Fibroblast of skin of abdomen (primary cell): ENCODE data around the gene SYCE3.

Source experiments
- DNase-seq: peaks from one replicate; pipeline ENCODE4 v3.0.0-alpha.2; 2013

SYCE3 gene

DNA sequence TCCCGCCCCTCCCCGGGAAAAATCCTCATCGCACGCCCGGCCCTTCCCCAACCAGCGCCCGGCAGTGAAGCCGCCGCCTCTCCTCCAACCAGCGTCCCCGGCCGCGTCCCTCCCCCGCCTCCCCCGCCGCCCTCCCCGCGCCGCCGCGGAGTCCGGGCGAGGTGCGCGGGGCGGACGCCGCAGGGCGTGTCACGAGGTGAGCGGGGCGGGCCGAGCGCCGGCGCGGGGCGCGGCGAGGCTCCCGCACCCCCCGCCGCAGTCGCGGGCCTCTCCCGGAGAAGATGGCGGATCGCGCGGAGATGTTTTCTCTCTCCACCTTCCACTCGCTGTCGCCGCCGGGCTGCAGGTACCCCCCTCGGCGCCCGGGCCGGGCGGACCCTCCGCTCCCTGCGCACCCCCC, 37.8 kb upstream of the SYCE3 start, which contains the start of gene MAPK8IP2:
MAPK8IP2 (plus strand) TSS at position 256 of the 400 bp plus-strand sequence; CDS start at position 282, 26 bp downstream.
- no peak for DNase-seq

DNA sequence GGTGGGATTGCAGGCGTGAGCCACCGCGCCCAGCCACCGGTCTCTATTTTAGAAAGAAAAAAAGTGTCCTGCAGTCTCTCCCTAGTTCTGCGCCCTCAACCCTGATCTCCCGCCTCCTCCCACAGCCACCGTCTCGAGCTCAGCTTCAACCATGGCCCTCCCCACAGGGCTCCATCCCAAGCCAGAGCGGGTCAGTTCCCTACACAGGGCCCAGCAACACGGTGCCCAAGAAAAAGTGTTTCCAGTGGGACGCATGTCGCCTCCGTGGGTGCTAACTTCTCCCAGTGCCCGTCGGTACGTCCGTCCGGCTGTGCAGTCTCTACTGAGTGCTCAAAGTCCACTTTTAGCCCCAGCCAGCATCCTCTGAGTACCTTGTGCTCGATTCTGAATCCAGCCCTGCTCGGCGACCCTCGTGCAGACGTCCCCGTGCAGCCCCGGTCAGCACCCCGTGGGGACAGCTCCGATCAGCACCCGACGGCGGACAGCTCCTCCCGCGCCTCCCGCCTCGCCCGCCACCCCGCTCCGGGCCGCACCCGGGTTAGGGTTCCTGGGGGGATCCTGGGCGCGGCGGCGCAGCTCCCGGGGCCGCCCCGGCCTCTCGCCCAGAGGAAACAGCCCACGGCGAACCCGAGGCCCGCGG, 37.2 kb upstream of the SYCE3 start:
- DNase-seq = peak; percentile 27

DNA sequence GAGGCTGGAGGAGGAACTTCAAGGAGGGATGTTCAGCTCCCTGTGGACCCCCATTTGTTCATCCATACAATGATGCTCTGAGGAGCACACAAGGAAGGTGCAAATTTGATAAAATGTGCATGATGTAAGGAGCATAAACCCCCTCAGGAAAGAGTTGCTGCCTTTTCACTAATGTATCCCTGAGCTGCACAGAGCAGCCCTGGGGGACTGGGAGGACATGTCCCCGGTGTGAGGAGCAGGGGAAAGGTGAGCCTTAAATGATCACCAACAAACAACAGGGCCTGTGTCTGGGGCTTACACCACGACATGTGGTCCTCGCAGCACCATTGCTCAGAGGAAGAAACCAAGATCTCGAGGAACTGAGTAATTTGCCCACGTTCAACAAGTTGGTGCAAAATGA, 34.4 kb upstream of the SYCE3 start:
- no peak for DNase-seq

DNA sequence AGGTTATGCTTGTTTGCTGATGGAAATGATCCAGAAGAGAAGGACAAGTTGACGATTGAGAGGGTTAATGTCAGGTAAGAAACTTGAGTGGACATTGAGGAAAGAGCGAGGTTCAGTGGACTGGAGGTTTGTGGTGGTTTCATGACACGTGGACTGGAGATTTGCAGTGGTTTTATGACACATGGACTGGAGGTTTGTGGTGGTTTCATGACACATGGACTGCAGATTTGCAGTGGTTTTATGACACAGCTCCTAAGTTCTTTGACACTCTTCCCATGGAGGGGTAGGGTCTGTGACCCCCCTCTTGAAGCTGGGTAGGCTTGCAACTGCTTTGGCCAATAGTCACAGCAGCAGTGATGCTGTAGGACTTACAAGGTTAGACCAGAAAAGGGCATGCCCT, 32.5 kb upstream of the SYCE3 start:
- no peak for DNase-seq

DNA sequence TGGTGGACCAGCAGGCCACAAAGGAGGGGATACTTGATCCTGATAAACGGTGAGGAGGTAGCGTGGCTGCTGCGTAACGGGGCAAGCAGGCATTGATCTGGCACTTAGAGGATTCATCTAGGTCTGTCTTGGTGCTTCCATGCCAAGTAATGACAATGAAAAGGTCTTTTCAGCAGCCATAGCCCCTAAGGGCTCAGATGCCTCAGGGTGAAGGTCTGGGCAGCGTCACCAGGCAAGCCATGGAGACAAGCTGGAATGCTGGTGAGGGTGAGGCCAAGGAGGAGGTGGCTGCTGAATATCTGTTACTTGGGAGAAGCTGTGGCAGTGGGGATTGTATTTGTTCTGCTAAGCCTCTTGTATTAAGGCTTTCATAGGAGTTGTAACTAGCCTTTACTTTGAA, 24.7 kb upstream of the SYCE3 start:
- DNase-seq = no peak

DNA sequence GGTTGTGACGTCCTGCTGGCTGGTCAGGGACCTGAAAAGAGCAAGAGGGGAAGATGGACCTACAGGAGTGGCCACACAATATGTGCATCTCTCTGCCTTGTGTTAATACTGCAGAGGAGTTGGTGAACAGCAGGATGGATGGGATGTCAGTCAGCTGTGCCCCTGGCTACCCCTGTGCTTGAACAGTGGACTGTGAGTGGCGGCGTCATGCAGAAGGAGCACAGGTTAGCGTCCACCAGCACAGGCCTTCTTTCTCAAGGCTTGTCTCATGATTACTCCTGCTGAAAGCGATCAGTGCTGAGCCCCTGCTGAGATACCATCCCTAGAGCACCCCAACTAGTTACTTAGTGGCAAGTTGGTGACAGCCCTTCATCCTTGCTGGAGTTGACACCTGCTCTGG, 23.7 kb upstream of the SYCE3 start:
- DNase-seq = no peak

DNA sequence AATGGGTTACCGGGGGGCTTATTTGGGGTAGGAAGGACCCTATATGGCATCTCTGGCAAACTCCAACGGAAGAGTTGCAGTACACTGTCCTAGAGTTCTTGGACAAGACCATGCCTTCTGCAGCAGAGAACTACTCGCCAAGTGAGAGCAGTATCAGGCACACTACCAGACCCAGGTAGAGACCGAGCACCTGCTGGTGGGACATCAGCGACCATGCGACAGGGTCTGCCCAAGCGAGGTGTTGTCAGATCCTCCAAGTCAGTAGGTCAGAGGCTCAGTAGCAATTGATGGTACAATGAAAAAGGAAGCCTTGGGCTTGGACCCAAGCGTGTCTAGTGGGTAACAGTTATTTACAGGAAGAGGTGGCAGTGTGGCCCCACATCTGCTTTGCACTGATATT, 23.1 kb upstream of the SYCE3 start:
- DNase-seq = no peak

DNA sequence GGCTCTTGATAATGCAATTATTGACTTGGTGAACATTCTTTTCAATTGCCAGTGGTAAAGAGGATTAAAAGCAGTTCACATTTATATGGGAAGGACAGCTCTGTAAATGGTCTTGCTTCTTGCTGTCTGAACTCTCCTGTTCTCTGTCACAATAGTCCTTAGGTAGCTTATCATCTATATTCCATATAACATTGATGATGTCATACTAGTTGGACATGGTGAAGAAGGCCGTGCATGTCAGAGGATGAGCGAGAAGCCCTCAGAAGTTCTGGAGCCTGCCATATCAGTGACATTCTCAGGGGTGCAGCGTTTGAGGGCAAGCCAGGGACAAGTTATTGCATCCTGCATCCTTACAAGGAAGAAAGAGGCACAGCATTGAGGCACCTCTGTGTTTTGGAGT, 22.5 kb upstream of the SYCE3 start:
- no peak for DNase-seq

DNA sequence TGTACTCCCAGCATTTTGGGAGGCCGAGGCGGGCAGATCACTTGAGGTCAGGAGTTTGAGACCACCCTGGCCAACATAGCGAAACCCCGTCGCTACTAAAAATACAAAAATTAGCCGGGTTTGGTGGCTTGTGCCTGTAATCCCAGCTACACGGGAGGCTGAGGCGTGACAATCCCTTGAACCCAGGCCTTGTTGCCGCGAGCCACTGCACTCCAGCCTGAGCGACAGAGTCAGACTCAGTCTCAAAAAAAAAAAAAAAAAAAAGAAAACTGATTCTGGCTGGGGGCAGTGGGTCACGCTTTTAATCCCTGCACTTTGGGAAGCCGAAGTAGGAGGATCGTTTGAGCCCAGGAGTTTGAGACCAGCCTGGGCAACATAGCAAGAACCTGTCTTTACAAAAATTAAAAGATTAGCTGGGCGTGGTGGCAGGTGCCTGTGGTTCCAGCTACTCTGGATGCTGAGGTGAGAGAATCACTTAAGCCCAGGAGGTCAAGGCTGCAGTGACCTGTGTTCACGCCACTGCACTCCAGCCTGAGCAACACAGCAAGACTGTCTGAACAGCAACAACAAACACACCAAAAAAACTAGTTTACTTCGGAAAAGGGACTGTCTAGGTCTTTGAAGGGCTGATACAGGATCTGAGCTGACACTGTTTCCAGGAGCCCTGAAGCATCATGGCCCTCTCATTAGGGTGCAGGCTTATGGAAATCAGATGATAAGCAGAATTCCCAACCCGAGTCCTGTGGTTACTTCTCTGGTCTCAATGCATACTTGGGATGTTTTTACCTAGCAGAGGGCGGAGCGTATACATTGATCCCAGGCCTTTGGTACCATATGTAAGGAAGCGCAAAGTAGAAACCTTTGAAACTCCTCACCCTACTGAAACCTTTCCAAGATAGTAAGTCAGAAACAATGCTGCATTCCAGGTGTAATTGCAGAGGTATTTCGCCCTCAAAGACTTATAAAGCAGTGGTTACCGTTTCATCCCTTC, 21.7 kb upstream of the SYCE3 start:
- no peak for DNase-seq

DNA sequence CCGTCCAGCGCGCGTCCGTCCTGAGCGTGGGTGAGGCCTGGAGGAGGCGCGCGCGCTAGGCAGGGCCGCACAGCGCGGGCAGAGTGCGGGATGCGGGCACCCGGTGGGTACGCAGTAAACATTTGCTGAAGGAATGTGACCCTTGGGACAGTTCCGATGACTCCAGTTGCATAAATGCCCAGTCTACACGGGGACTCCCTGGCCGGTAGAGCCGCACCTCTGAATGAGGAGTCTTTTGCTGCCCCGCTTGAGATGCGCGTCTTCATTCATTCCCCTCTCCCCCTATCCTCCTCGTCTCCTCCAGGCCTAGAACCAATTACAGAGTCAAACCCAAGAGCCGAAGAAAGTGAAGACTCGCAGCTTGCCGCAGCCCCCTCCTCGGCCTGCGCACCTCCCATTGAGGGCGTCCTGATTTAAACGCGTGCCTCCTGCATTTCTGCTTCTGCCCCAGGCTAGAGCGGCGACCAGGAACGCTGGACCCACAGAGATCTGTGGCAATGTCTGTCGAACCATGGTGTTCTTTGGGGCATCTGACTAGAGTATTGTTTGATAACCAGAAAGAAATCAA, 20.7 kb upstream of the SYCE3 start:
- DNase-seq = no peak

DNA sequence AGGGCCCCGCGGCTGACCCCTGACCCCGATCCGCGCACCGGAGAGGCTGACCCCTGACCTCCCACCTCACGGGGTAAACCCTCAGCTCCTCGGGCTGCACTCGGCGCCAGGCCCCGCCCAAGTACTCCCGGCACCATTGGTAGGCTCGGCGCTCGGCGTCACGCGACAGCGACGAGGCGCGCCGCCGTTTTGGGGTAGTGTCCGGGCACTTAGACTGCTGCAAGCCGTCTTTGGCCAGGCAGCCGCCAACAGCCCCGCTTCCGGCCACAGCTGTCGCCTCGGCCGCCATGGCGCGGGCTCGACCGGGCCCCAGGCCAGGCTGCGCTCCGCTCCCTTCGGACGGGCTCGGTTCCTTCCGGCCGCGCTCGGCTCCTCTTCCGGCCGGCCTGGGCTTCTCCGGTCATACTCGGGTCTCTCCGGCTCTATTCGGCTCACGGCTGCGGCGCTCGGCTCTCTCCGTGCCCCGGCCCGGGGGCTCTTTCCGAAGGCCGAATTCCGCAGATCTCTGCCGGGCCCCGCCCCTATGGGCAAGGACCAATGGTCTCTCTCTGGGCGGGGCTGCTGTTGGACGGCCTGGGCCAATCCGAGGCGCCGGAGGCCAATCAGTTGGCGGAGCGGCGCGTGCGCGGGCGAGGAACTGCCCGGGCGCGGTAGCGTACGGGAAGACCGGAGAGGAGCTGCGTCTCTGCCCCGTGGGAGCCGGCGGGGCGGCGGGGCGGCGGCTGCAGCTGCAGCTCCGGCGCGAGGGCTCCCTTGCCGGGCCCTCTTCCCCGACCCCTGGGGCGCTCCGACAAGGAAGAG, 20.0 kb upstream of the SYCE3 start, which contains the start of gene CHKB:
CHKB (minus strand) TSS at position 357 of the 801 bp plus-strand sequence; CDS start at position 289, 68 bp downstream.
- peak; percentile 97 for DNase-seq

DNA sequence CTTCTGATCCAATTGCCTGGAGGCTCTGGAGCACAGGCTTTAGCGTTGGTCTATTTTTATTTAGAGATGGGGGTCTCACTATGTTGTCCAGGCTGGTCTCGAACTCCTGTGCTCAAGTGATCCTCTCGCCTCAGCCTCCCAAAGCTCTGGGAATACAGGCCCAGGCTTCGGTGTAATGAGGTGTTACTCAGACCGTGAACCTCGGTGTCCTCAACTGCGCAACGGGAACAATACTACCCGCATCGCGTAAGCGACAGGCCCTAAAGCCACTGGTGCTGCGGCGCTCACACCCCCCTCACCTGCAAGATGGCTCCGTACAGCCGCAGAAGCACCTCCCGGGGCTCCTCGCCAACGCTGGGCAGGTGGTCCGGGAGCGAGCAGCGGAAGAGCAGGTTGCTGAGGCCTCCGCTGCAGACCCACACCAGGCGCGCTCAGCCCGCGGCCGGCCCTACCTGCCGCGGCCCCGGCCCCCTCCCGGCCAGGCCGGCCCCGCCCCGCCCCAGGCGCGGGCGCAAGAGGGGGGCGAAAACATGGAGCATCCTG, 19.3 kb upstream of the SYCE3 start:
- DNase-seq = no peak

DNA sequence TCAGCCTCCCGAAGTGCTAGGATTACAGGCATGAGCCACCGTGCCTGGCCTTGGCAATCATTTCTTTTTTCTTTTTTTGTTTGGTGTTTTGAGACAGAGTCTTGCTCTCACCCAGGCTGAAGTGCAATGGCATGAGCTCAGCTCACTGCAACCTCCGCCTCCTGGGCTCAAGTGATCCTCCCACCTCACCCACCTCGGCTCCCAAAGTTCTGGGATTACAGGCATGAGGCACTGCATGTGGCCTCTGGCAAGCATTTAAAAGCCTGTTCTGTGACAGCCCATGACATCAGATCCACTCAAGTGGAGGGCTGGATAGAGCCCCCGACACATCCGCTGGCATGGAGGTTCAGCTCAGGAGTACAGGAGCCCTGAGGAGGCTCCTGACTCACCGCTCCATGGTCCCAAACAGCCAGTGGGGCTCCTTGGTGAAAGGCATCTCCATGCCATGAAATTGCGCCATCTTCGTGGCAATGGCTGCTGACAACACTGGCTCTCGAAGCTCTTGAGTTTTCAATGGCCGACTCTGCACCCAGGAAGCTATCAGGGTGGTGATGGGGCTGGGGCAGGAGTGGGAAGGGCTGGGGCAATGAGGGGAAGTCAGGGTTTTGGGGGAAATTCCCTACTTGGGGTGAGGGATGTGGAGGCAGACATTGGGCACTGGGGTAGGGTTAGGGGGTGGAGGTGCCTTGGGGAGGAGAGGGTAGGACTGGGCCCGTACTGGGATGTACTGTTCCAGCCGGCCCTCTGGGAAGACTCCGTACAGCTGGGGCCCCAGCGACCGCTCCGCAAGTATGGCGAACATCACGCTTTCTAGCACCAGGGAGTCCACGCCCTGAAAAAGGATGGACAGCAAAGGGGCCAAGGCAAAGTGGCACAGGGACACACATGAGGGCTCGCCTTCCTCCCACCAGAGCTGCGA, 18.6 kb upstream of the SYCE3 start:
- DNase-seq = no peak

DNA sequence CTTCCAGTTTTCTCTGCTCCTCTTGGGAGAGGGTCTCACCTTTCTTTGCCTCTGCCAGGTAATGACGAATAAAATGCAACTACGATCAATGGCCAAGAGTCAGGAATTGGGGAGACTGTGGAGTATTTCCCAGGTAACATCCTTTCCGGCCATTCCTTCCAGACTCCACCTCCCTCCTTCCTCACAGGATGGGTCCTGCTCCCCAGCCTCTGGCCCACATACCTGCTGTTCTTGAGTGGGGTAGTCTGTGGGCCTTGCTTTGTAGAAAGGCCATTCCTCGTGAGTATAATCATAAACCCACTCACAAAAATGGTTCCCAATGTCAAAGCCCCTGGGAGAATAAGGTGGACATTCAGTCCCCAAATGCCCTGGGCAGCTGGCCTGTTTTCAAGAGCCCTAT, 17.0 kb upstream of the SYCE3 start:
- no peak for DNase-seq

DNA sequence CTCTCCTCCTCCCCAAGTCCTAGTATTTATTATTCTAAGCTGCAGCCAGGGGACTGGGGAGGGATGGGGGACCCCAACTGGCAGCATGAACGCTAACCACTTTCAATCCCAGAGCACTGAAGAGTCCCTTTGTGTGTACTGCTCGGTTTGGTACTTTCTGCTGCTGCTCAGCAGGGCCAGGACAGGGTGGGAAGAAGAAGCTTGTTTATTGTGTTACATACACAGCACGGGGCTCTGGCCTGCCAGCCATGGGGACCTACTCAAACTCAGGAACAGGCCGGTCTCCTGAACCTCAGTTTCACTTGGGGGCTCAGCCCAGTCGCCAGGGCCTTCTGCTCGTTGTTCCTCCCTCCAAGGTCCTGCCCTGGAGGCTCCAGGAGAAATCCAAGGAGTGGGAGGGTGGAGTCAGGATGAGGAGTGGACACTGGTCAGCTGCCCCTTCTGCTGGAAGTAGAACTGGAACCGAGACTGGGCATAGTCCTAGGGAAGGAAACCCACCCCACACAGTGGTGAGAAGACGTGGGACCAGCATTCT, 16.1 kb upstream of the SYCE3 start:
- no peak for DNase-seq

DNA sequence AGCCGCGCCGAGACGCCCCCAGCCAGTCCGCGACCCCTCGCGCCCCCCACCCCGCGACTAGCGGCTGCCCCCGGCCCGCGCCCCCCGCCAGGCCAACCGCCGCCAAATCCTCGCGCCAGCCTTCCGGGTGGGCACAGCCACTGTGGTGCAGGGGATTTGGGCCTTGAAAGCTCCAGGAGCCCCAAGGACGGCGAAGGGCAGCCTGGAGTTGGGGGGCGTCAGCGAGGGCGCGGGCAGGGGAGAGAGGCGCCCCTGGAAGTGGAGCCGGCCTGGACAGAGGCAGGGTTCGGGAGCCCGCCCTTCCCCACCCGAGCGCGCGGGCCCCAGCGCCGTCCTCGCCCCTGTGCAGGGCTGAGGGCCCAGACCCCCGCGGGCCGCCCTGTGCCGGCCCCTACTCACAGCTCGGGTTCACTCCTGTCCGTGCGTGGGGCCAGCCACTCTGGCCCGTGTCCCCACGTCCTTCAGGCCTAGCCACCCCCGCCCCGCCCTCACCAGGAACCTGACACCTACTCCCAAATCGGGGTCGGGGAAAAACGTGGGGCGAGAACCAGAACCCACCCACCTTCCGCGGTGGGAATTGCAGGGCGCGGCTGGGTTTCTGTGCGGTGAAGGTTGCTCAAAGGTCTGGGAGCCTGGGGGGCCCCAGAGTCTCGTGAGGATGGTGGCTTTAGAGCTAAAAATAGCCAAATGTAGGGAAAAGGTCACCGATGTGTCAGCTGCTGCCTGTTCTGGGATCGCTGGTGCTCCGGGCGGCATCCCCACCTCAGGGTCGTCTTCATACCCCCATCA, 15.5 kb upstream of the SYCE3 start, which contains the start of gene CPT1B:
CPT1B (minus strand) TSS at position 441 of the 789 bp plus-strand sequence. CDS start 512 bp downstream, outside the sequence.
- no peak for DNase-seq

DNA sequence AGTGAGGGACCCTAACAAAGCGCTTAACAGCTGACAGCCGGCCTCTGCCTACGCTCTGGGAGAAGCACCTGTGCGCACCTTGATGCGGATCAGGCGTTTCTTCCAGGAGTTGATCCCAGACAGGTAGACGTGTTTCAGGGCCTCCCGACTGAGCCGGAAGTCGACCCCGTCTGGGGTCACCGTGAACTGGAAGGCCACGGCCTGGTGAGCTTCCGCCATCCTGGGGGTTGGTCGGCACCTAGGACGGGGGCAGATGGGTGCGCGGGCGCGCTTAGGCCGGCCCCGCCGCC, 14.9 kb upstream of the SYCE3 start:
- no peak for DNase-seq

DNA sequence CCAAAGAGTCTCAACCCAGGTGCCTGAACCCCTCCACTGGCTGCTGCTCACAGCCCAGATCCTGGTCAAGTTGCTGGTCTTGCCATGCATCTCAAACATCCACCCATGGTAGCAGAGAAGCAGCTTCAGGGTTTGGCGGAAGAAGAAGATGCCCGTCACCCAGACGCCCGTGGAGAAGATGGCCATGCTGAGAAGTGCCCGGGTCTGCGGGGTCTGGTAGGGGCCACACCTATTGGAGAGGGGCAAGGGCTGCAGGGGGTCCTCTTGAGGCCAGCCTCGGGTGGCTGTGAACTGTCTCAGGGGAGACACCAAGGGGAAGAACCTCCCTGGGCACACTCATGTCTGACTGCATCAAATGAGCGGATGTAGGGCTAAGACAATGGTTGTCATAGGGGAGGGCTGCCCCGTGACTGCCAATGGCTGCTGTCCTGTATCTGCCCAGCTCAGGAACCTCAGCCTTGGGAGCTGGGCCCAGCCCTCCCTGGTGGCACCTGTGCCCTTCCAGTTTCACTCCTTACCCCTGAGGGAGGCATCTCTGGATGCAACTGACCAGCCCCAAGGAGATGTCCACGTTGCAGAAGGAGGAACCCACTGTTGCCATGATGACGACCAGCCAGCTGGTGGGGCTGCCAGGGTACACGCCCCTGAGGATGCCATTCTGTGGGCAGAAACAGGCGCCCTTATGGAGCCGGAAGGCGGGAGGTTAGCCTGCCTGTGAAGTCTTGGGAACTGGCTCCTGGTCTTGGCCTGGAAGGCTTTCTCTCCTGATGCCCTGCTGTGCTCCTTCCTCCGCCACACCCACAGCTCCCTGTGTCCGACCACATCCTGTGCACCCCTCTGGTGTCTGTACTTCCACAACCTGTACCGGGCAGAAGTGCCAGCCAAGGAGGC, 14.3 kb upstream of the SYCE3 start:
- no peak for DNase-seq

DNA sequence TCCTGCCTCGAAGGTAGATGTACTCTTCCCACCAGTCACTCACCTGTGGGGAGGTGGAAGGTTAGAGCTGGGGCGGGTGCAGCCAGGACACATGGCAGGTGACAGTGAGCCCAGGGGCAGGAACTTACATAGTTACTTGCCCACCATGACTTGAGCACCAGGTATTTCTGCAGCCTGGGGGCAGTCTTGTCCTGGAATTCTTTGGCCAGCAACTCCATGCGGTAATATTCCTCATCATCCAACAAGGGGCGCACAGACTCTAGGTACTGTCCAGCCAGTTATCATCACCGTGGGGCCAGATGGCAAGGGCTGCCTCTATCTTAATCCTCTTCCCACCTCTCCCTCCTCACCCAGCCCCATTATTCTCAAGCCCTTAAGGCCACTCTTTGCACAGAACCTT, 13.4 kb upstream of the SYCE3 start:
- DNase-seq = peak; percentile 35
